HG03342 (cell line): Measurements from ENCODE around the gene PEX13.
"Not testable (repeated sequence)": the region's sequence is repeated elsewhere in the genome, so short reads cannot be mapped to it uniquely, and the experiment has no call there.

Source experiments
- ATAC-seq: cut with Tn5 transposase; IDR thresholded peaks from one replicate; pipeline ENCODE4 v1.9.1; 2021; ENCODE audit warnings: mild to moderate bottlenecking, moderate library complexity; ENCODE audit not compliant: unreplicated experiment

The PEX13 gene, protein sequence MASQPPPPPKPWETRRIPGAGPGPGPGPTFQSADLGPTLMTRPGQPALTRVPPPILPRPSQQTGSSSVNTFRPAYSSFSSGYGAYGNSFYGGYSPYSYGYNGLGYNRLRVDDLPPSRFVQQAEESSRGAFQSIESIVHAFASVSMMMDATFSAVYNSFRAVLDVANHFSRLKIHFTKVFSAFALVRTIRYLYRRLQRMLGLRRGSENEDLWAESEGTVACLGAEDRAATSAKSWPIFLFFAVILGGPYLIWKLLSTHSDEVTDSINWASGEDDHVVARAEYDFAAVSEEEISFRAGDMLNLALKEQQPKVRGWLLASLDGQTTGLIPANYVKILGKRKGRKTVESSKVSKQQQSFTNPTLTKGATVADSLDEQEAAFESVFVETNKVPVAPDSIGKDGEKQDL

DNA sequence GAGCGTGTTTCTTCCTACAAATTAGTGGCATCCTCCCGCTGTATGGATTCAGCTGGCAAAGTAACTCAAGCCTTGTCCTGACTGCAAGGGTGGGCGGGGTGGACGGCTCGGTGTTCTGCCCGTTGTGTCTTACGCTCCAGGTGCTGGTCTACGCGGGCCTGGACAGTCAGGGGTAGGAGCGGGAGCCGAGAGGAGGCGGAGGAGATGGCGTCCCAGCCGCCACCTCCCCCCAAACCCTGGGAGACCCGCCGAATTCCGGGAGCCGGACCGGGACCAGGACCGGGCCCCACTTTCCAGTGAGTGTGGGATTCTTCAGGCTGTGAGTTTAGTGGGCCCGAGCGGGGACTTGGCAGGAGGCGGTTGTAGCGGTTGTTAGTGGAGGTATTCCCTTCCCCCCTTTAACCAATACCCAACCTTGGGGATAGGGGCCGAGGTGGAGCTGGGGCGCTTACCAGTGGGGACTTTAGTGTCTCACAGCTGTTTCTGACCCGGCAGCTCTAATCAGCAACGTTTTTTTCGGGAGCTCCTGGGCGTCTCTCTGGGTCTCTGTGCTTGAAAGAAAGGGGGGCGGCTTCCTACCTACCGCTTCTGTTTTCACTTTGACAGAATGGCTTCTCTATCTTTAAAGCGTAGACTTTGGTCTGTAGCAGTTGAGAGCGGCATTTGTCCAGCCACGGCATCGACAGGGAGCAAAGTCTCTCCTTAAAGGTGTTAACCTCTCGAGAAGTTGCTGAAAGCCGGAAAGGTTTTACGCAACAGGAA lies at the start of gene PEX13, which contains the start of gene PUS10:
Gene PEX13 (plus strand): TSS at position 165 of the 762 bp plus-strand sequence. CDS start 40 bp downstream, at position 205.
Gene PUS10 (minus strand): TSS at position 700 of the 762 bp plus-strand sequence. CDS start 6,365 bp downstream, outside the sequence.
- peak; percentile 73 for ATAC-seq

DNA sequence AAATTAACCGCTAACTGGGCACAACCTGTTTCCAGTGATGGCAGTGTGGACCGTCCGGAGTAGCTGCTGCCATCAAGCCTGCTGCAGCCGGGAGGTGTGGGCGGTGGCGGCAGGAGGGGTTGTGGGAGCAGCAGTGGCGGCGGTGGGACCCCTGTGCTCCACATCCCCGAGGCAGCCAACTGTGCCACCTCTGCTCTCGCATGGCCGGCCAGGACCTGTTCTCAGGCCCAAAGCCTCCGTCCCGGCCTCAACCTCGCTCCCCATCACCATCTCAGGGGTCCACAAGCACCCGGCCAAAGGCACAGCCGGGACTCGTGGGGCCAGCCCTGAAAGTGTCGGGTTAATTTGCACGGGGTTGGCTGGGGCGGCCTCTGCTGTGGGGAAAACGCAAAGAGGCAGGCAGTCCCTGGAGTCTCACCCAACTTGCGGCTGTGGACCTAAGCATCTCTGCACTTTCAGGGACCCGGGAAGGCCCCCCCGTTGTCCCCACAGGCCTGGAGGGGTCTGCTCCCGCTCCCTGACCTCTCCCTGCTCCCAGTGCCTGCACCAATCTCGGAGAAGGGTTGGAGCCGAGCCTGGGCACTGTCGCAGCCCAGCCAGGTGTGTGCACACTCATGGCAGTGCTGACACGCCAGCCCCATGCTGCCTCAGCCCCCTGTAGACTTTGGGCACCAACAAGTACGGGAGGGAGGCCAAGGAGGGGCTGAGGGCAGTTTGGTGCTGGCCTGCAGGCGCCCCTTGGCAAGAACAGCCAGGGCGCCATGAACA lies 44.4 kb upstream of the PEX13 start:
- no peak for ATAC-seq

DNA sequence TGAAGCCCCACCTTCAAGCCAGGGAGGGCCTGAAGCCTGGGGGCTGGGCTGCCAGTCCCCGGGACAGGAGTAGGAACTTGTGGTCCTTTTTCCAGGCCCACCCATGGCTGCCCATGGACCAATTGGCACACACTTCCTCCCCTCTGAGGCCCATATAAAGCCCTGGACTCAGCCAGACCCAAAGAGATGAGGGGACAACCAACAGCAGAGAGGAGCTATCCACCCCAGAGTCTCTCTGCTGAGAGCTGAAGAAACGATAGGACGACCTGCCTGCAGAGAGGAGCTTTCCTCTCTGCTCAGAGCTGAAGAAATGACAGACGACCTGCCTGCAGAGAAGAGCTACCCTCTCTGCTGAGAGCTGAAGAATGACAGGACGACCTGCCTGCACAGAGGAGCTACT lies 43.8 kb upstream of the PEX13 start:
- ATAC-seq = no peak

DNA sequence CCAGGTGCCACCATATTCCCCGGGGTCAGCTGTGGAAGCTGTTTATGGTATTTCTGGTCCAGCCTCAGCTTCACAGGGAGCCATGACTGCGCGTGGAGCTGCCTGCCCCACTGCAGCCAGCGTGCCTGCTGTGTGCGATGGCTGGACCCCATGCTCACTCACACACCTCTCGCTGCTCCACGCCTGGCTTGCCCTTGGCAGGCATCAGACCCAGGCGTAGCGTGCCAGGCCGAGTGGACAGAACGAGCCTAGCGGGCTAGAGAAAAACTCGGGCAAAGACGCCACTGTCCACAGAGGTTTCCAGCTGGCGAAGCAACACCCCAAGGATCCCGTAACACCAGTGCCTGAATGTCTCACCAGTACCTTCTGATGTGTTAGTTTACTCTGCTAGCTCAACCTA lies 42.9 kb upstream of the PEX13 start:
- ATAC-seq = no peak

DNA sequence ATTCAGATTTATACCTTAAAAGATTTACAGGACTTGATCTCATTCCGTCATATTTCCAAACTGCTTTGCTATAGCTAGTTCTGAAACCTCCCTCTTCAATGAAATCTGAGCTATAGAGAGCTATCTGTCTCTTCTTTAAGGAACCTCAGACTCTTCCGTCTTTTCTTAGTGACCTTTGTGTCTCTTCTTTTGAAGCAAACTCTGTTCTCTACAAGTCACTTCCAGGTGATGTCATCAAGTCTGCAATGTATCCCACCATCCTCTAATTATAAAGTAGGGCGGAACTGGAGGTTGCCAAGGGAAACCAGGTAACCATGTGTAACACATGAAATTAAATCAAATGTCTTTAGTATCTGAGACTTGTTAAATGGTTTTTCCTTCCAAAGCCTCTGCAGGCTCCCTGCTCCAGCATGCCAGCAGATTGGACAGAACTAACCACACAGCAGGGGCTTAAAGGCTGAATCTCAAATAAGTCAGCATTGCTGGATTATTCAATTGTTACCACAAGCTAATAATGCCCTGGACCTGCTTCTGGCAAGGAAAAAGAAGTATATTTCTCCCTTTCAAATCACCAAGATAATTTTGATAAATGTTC lies 41.2 kb upstream of the PEX13 start:
- ATAC-seq = no peak

DNA sequence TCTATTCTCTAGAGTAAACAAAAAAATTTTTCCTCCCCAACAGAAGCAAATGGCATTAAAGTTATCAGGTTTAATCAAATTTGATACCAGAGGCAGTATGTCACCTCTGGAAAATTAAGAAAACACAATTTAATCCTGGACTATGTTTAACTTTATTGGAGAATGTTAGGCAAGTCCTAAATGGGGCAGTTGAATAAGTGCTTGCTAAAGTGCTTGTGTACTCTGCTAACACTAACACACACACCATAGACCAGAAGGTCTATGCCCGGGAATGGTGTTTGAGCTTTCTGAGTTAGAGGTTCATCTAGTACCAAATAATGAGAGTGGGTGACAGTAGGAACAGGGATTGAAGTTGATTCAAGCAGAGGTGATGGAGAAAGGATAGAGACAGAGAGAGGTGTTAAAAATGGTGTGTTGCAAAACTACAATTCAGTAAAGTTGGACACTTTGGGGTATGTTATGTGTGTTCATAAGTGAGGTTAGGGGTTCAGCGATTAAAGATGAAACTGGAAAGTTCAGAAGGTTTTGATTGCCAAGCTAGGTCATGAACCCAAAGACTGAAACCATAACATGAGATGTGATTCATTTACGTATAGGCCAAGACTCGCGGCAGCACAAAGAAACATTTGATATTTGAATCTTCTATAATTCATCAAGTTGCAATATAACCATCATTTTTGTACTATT lies 40.5 kb upstream of the PEX13 start:
- ATAC-seq = peak; percentile 55

DNA sequence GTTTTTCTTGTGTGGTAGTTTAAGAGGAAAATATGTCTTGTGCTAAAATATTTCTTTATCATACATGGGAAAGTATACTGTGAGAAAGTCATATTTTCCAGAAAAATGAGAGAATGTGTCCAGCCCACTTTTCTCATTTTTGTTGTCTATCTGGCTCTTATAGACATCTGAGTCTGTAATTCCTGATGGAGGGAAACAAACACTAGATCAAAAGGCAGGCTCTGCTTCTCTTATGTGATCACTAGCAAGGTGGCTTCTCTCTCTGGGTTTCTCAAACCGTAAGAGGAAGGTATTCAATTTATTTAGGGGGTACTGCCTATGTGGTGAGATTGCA lies 40.0 kb upstream of the PEX13 start:
- ATAC-seq = no peak

DNA sequence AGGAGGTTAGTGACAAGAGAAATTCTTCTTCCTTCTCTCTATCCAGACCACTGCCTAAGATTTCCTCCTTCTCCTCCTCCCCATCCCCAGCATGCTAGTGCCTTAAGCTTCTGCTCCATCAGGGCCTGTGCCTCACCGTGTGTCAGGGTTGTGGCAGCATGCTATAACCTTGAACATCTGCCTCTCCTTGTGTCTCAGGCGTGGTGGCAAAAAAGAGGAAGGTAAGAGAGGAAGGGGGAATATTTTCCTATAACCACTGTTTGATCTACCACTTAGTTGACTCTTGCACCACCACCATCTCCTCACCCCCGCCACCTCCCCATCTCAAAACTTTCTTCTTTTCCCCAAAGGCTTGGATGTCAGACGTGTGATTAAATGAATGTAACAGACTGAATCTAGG lies 38.3 kb upstream of the PEX13 start:
- ATAC-seq = no peak

DNA sequence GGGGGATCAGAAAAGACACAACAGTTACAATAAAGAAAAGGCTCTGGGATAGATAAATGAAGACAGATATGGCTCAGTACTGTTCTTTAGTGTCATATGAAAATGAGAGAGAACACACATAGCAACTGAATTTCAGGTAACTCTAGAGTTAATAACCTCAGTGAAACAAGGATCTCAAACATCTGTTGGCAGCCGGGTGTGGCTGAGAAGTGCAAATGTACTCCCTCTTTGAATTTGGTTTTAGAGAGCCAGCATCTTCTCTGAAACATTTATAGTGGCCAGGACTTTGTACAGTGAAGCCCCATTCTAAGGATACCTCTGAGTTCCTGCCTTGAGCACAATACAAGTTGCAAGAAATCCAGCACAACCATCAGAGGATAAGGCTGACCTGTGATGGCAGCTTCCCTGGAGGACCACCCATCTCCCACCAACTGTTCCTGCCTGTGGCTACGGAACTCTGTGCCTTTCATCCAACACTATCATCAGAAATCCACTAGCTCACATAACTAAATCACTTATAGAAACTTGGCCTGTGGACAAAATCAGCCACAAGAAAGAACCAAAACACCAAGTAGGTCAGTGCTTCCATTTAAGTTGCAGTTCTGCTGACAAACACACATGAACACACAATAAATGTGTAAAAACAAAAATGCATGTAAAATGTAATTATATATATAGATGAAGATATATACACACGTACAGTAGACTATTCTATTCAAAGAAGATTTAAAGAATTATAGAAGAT lies 37.3 kb upstream of the PEX13 start:
- ATAC-seq = peak; percentile 45

DNA sequence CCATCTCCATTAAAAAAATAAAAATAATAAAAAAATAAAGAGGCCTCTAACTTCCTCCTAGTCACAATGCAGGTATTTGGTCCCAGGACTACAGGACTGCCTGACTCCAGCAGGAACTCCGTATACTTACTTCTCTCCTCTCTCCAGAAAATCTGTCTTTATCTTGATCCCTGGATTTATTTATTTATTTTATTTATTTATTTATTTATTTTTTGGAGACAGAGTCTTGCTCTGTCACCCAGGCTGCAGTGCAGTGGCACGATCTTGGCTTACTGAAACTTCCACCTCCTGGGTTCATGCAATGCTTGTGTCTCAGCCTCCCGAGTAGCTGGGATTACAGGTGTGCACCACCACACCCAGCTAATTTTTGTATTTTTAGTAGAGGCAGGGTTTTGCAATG lies 35.5 kb upstream of the PEX13 start:
- not testable (repeated sequence) for ATAC-seq

DNA sequence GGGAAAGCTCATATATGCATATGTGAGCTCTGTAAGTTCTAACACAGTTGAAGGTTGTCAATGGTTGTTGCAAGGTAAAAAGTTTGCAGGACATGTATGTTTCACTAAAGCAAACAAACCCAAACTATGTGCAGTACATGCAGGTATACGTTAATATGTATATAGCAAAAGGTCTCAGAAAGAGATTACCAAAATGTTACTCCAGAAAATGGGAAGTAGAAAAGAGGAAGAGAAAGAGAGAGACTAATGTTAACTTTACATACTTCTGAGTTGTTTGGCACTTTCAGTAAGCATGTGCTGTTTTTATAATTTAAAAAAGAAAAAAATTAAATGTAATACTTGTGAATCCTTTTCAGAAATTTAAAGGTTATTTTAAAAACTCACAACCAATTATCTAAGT lies 32.8 kb upstream of the PEX13 start:
- ATAC-seq = peak; percentile 57

DNA sequence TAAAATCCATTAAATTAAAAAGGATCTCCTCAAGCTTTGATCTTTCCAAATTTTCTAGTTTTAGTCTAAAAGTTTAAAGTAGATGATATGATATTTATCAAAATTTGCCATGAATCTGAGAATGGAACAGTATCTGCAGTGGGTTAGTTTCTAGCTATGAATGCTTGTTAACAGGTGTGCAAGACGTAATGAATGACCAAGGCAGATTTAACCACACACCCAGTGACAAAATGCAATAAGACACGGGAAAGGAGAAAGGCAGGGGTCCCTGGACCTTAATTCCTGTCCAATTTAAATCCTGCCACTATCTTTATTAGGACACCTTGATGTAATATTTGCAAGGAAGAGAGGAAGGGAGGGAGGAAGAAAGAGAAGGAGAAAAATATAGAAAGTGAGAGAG lies 30.5 kb upstream of the PEX13 start:
- ATAC-seq = no peak

DNA sequence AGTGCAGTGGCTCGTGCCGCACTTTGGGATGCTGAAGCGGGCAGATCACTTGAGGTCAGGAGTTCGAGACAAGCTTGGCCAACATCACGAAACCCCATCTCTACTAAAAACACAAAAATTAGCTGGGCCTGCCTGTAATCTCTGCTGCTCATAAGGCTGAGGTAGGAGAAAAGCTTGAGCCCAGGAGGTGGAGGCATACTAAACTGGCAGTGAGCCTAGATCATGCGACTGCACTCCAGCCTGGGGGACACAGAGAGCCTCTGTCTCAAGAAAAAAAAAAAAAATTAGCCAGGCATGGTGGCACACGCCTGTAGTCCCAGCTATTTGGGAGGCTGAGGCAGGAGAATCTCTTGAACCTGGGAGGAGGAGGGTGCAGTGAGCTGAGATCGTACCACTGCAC lies 29.9 kb upstream of the PEX13 start:
- not testable (repeated sequence) for ATAC-seq

DNA sequence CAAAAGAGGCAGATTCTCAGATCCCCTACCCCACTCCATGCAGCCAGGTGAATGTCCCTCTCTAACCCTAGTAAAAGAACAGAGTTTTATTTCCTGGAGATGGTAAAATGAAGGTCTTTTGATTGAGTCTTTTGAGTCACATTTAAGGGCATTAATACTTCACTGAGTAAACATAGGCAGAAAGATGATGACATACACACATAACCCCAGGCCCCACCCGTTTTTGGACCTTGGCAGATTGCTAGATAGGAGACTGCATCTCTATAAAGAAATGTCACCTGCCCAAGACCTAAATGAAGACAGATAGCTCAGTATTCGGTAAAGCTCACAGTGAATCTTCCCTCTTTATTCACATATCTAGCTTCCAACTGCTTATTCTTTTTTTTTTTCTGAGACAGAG lies 28.3 kb upstream of the PEX13 start:
- no peak for ATAC-seq

DNA sequence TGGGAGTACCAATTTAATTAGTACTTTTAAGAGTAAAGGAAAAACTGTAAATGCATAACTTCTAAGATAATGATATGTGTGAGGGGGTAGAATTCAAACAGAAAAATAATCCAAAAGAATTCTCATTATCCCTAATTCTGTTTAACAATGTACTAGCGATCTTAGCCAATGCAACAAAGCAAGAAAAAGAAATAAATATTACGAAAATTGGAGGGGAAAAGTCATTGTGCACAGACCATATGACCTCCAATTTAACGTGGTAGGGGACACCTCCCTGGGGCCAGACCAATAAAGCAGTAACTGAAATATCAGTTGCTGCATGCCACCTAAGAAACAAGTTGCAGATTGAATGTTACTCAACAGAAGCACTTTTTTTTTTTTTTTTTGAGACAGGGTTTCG lies 25.9 kb upstream of the PEX13 start:
- ATAC-seq = no peak

DNA sequence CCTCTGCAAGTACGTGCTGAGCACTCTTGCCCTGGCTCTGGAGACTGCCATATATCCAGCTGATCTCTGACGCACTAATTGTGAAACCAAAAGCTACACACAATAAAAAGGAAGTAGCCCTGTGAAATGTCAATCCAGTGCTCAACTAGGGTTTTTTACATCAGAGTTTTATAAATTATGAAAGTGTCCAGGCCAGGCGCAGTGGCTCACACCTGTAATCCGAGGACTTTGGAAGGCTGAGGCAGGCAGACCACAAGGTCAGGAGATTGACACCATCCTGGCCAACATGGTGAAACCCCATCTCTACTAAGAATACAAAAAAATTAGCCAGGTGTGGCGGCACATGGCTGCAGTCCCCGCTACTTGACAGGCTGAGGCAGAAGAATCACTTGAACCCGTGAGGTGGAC lies 24.5 kb upstream of the PEX13 start:
- peak; percentile 99 for ATAC-seq

DNA sequence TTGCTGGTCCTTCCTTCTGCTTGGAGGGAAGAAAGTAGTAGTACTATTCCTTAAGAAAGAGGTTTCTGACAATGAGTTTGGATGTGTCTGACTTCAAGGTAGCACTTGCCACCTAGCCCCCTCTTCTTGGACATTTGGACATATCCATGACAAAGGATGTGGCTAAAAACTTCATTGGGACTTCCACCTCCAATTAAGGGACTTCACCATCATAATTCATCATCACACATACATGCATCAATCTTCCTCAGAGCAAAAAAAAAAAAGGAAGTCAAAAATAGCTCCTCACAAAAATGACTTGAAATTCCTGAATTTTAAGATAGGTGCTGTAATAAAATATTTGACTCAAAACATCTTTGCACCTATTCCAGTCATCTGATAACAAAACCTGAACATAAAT lies 23.4 kb upstream of the PEX13 start:
- ATAC-seq = no peak

DNA sequence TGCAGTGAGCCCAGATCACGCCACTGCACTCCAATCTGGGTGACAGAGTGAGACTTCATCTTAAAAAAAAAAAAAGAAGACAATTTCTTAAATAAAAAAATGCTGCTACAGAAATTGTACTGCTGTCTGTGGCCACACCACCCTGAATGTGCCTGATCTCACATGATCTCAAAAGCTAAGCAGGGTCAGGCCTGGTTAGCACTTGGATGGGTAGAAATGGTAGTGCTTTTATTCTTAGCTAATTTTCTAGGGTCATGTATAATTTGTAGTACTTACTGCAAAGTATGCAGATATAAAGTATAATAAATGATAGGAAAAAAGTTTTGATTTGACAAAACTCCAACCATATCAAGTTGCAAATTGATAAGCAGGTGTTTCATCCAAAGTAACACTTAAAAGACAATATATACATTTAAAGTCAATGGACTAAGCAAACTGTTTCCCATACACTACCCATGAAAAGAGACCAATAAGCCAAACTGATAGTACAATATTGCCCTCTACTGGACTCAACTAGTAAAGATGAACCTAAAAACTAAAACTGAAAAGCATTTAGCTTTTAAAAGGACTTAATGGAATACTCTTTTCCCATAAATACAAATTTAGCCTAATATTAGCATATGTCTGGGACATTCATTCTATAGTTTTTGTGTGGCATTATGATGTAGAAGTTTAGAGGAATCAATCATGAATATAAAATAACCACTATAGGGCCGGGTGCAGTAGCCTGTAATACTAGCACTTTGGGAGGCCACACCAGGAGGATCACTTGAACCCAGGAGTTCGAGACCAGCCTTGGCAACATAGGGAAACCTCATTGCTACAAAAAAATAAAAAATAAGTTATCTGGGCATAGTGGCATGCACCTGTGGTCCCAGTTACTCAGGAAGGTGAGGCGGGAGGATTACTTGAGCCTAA lies 18.6 kb upstream of the PEX13 start:
- peak; percentile 47 for ATAC-seq

DNA sequence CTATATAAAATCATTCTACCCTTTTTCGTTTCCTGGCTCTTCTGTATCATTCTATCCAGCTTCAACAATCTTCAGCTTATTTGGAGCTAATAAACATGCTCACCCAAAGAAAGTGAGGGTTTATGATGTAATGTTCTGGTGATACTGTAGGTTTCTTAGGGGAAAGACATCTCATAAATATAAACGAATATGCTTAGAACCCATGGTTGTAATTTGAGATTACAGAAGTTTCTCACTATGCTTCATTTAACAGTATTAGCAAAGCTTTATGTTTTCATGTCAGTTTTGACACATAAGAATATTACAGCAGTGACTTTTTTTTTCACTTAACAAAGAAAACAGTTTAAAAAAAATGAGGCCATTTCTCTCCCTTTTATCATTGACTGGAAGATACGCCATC lies 11.8 kb upstream of the PEX13 start:
- ATAC-seq = no peak
